HL-60/S4 treated with phorbol 12-myristate 13-acetate at 8.2 ng/mL for 4 days and 3 days (cell line): Measurements from ENCODE around the gene FNIP2.
"Not testable (repeated sequence)": the region's sequence is repeated elsewhere in the genome, so short reads cannot be mapped to it uniquely, and the experiment has no call there.

ENCODE experiments used
- in situ Hi-C: fragments of 300-500 bp; cut with MboI; formaldehyde crosslinking; loops from 2 replicates; pipeline ENCODE4 v1.15.0; 2022; ENCODE audit warnings: low sequenced_read_pairs

FNIP2 gene

GRCh38 chr4:158788516-158788915 lies 19.7 kb downstream of the FNIP2 start:
- in situ Hi-C loops, result no loop called here

GRCh38 chr4:158789853-158790252 lies 21.0 kb downstream of the FNIP2 start:
- in situ Hi-C loops, result no loop called here

- in situ Hi-C loops, result no loop called here
Measured at GRCh38 chr4:158793021-158793420, 24.2 kb downstream of the FNIP2 start.

GRCh38 chr4:158793430-158793829 lies 24.6 kb downstream of the FNIP2 start:
- in situ Hi-C loops, result not testable (repeated sequence)

- in situ Hi-C loops, result no loop called here
Measured at GRCh38 chr4:158796370-158797140, 27.7 kb downstream of the FNIP2 start.

- in situ Hi-C loops, result no loop called here
Measured at GRCh38 chr4:158798062-158798461, 29.2 kb downstream of the FNIP2 start.

- in situ Hi-C loops, result no loop called here
Measured at GRCh38 chr4:158799013-158799770, 30.4 kb downstream of the FNIP2 start.

- in situ Hi-C loops, result no loop called here
Measured at GRCh38 chr4:158799856-158800255, 31.0 kb downstream of the FNIP2 start.

- in situ Hi-C loops, result no loop called here
Measured at GRCh38 chr4:158801066-158801465, 32.2 kb downstream of the FNIP2 start.

- in situ Hi-C loops, result no loop called here
Measured at GRCh38 chr4:158801677-158802076, 32.9 kb downstream of the FNIP2 start.

GRCh38 chr4:158802914-158803313 lies 34.1 kb downstream of the FNIP2 start:
- in situ Hi-C loops, result no loop called here

GRCh38 chr4:158805635-158806471 lies 37.0 kb downstream of the FNIP2 start:
- in situ Hi-C loops, result no loop called here

GRCh38 chr4:158807691-158808090 lies 38.9 kb downstream of the FNIP2 start:
- in situ Hi-C loops, result no loop called here

- in situ Hi-C loops, result no loop called here
Measured at GRCh38 chr4:158808399-158808798, 39.6 kb downstream of the FNIP2 start.

- in situ Hi-C loops, result not testable (repeated sequence)
Measured at GRCh38 chr4:158809208-158809607, 40.4 kb downstream of the FNIP2 start.

GRCh38 chr4:158809611-158810486 lies 41.0 kb downstream of the FNIP2 start:
- in situ Hi-C loops, result no loop called here

GRCh38 chr4:158810487-158811215 lies 41.8 kb downstream of the FNIP2 start:
- in situ Hi-C loops, result no loop called here

GRCh38 chr4:158811216-158811540 lies 42.4 kb downstream of the FNIP2 start:
- in situ Hi-C loops, result no loop called here

GRCh38 chr4:158811704-158812103 lies 42.9 kb downstream of the FNIP2 start:
- in situ Hi-C loops, result no loop called here

GRCh38 chr4:158812133-158812532 lies 43.3 kb downstream of the FNIP2 start:
- in situ Hi-C loops, result no loop called here
